EL (cell line): Measurements from ENCODE around the gene CHODL.

Experiments
- DNase-seq: peaks from one replicate; pipeline ENCODE4 v3.0.0-alpha.2; 2016

CHODL gene, protein sequence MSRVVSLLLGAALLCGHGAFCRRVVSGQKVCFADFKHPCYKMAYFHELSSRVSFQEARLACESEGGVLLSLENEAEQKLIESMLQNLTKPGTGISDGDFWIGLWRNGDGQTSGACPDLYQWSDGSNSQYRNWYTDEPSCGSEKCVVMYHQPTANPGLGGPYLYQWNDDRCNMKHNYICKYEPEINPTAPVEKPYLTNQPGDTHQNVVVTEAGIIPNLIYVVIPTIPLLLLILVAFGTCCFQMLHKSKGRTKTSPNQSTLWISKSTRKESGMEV

DNA sequence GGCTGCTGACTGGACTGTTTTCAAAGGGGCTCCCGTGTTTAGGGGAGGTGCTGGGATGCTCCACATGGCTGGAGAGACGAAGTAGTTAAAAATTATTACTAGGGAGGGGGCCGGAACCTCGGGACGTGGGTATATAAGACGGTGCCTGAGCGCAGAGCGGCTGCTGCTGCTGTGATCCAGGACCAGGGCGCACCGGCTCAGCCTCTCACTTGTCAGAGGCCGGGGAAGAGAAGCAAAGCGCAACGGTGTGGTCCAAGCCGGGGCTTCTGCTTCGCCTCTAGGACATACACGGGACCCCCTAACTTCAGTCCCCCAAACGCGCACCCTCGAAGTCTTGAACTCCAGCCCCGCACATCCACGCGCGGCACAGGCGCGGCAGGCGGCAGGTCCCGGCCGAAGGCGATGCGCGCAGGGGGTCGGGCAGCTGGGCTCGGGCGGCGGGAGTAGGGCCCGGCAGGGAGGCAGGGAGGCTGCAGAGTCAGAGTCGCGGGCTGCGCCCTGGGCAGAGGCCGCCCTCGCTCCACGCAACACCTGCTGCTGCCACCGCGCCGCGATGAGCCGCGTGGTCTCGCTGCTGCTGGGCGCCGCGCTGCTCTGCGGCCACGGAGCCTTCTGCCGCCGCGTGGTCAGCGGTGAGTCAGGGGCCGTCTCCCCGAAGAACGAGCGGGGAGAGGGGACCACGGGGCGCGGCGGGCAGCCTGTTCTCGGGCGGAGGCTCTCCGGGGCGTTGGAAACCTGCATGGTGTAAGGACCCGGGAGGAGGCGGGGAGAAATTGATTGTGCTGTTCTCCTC lies at the start of gene CHODL:
TSS of gene CHODL (plus strand) at position 163 of the 793 bp plus-strand sequence. CDS start at position 554, 391 bp downstream.
- DNase-seq: no peak

DNA sequence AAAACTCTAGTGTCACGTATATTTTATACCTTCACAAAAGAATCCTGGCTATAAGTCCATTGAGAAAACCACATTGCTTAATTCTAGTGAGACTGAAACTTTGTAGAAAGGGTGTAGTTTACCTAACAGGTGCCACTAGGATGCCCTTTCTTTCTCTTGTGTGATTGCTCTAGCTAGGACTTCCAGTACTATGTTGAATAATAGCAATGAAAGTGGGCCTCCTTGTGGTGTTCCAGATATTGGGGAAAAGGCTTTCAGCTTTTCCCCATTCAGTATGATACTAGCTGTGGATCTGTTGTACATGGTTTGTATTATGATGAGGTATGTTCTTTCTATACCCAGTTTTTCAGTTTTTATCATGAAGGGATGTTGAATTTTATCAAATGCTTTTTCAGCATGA lies 39.7 kb upstream of the CHODL start:
- DNase-seq: no peak

DNA sequence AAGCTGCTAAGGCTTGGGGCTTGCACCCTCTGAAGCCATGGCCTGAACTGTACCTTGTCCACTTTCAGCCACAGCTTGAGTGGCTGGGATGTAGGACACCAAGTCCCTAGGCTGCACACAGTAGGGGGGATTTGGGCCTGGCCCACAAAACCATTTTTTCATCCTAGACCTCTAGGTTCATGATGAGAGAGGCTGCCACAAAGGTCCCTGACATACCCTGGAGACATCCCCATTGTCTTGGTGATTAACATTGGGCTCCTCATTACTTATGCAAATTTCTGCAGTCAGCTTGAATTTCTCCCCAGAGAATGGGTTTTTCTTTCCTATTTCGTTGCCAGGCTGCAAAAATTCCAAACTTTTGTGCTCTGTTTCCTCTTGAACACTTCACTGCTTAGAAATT lies 26.3 kb upstream of the CHODL start:
- no peak for DNase-seq

DNA sequence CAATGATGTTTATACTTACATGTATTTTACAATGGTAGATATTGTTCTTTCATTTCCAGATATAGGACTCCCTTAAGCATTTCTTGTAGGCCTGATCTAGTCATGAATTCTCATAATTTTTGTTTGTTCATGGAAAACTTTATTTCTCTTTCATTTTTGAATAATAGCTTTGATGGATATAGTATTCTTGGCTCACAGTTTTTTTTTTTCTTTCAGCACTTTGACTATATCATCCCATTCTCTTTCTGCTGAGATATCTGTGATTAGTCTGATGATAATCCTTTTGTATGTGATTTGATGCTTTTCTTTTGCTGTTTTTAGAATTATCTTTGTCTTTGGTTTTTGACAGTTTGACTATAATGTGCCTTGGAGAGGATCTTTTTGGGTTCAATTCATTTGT lies 24.1 kb upstream of the CHODL start:
- DNase-seq: no peak

DNA sequence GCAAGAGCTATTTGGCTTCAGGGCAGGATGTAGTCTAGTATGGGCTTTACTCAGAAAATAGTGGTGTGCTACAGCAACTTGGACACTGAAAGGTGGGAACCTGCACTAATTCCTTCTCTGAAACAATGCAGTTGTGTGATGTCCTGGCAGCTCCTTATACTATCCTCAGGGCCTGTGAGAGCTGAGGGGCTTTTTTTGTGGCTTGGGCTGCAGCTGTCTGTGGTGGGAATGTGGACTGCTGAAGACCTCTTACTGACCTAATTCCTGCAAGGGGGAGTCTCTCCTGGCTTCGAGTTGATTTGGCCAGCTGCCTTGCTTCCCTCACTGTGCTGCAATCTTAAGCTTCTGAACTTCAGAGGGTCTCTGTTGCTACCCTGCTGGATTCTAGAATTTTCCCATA lies 22.3 kb upstream of the CHODL start:
- no peak for DNase-seq

DNA sequence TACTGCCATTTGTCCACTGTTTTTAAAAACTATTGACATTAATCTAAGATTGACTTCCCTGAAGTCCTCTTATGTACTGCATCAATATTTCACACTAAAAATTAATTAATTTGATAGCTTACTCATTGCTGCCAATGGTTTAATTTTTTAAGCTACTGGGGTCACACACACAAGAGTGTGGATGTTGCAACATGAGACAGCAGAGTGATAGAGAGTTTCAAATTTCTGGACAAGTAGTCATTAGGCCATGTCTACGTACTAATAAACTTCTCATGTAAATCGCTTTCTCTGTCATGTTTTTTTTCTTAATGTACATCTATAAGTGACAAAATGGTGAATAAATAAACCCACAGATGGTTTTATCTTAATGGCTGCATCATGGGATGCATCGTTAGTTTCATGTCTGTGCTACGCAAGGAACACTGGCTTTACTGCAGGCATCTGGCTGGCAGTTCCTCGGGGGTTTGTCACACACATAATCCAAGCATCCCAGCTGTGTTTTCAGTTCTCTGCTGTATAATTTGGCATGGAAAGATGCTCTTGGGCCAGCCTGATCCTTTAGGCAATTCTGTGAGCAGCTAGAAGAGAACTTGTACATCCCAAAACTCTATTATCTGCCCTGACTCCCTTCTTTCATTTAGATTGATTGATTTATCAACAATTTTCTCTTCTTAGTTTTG lies 16.4 kb upstream of the CHODL start:
- DNase-seq: no peak

DNA sequence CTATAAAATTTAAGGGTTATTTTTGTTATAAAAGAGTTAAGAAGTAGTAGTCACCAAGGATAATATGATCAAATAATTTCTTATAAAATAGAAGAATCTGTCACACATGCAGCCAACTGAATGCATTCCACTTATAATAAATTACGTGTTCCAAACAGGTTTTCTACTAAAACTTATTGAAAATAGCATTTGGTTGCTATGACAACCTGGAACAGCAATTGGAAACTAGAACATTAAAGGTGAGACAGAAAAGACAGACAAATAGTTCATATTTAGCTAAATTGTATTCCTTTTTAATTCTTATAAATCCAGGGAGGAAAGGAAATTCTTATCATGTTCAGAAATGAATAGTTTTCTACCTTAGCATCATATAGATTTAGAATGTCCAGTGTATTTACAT lies 9.1 kb upstream of the CHODL start:
- no peak for DNase-seq

DNA sequence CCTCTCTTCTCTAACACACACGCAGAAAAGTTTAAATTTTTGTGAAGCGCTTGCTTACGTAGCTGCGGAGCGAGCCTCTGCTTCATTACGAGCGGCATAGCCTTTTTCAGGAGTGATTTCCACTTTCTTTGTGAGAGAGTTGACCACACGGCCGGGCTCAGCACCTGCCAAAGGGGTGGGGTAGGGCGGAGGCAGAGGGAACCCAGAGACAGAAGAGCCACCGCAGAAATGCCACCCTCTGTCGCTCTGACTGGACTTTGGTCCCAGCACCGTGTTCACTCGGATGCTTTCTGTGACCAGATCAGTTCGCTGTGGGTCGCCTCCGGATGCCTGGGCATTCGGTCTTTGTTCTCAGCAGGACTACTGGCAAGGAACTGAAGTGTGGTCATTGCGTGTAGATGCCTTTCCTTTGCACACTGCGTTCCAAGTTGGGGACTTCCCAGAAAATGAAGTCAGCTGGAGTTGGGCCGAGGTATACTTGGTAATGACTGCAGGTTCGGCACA lies 883 bp downstream of the CHODL start:
- DNase-seq: no peak

DNA sequence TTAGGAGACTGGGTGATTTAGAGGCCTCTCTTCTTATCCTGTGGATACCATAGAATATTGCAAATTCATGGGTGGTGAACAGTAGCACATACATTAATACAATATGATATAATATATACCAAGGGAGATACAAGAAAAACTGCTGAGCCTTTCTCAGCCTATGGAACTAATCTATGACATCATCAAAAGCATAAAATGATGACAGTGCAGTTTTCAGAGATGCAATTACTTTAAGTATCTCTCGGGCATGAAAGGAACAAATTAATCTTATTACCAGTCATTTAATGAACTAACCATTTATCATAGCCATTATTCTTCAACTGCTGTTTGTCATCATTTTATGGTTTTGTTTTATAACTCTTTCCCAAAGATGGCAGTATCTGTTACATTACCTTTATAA lies 3.5 kb downstream of the CHODL start:
- no peak for DNase-seq

DNA sequence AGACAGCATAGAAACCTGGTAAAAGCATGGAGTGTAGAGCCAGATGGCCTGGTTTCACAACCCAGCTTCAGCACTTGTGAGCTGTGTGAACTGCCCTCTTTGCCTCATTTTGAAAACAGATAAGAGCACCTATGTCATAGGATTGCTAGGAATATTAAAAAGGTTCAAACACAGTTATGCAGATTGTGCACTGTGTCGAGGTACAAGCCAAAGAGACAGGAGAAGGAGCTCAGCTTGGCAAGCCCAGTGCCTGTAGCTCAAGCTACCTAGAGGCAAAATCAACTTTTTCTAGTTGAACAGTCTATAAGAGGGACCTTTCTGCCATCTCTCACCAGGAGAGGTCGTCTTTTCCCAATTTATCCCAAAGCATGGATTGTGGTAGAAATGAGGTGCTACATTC lies 5.0 kb downstream of the CHODL start:
- DNase-seq: no peak

DNA sequence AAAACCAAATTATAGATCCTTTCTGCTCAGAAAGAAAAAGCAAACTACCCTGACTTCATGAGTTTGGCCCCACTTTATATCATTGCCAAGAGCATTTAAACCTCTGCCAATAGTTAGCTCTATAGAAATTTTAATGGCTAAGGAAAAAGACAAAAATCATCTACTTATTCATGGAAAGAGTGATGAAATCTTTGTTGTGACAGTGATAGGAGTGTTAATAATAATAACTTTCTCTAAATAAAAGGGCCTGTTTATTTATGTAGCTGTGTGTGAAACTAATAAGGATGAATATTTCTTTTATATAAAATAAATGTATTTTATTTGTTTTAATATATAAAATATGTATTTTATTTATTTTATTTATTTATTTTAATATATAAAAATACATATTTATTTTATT lies 6.4 kb downstream of the CHODL start:
- DNase-seq: no peak

DNA sequence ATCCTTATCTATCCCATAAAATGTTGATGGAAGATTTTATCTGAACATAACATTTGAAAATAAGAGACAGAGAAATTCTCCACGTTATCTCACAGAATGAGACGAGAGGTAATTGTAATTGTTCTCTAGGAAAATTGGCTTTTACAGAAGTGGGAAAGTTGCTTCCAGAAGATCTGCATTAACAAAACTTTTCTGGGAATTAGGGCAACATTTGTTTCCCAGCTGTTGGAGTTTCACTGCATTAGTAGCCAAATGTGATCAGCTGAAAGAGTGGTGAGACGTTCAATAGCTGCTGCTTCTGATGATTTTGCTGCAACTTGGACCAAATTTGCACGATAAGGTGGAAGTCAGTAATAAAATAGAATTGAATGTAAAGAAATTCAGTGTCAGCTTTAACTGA lies 7.6 kb downstream of the CHODL start:
- no peak for DNase-seq

DNA sequence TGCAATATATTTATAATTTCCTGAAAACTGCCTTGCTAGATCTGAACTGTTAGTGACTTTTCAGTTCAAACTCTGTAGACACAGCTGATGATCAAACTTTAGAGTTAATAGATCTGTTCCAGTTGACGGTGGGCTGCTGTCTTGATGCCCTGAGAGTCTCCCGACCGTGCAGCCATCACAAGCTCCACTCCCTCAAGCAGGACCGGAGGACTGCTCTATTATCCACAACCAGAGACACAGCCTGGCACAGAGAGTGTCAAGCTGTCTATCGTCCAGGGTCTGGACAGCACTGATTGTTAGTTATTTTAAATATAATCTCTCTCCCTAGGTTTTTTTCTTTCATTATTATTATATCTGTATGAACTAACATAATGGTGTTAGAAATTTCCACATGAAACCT lies 8.0 kb downstream of the CHODL start:
- DNase-seq: no peak

DNA sequence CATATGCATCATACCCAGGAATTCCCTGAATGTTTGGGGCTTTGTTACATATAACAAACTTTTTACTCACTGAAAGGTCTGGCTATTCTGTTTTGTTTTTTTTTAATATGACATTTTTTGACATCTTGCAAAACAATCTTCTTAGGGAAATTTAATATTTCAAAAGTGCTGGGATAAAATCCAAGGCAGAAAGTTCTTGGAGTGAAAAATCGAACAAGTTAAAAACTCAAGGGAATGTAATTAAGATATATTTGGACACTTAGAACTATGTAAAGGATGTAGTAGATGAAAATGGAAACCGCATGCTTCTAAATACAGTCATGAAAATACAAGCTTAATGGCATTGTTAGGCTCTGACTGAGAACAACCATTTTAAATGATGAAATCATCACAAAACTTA lies 8.6 kb downstream of the CHODL start:
- DNase-seq: no peak

DNA sequence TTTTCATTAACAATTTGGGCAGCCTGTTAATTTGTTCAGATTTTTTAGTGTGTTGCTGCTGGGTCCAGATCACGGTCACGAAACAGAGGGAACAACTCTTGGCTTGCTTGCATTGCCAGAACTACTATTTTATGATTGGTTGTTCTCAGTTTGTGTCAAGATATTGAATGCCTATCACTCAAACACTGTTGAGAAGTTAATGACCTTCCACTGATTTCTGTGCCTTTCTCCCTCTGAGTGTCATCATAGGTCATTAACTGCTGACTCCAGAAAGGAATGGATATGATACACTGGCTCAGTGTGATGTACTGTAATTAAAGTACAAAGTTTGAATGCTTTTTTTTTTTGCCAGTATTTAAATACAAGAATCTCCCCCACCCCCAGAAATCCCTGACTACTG lies 9.2 kb downstream of the CHODL start:
- DNase-seq: no peak

DNA sequence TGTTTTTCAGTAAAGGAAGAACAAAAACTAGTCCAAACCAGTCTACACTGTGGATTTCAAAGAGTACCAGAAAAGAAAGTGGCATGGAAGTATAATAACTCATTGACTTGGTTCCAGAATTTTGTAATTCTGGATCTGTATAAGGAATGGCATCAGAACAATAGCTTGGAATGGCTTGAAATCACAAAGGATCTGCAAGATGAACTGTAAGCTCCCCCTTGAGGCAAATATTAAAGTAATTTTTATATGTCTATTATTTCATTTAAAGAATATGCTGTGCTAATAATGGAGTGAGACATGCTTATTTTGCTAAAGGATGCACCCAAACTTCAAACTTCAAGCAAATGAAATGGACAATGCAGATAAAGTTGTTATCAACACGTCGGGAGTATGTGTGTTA lies 21.3 kb downstream of the CHODL start:
- DNase-seq: no peak

DNA sequence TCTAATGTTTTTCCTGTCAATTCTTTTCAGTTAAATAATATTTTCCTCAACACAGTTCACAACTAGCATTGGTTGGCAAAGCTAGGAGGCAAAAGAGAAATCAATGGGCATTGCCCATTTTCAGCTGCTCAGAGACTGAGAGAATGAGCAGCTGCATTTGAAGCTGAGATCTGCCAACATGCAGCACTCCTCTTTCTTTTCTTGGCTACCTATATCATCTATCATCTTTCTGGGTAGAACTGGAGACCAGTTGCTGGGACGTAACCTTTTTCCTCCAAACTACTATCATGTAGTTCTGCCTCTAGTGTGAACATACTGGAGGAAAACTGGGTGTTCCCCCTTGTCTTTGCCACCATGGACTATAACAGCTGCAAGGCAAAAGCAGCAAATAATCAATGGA lies 22.9 kb downstream of the CHODL start:
- DNase-seq: no peak

DNA sequence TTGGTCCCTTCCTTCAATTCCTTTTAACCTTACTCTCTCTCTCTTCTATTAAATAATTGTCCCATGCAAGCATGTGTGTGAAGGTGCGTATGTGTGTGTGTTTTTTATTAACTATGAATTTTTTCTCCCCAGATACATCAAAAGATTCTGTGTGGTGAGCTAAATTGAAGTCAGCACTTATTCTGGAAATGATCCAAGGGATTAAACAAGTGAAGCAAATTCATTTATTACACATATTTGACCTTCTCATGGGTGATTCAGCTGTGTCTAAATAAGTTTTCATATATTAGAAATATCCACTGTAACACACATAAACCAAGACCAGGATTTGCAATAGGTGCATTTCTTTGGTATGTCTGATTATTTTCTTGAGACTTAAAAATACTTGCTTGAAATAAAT lies 24.3 kb downstream of the CHODL start:
- DNase-seq: no peak

DNA sequence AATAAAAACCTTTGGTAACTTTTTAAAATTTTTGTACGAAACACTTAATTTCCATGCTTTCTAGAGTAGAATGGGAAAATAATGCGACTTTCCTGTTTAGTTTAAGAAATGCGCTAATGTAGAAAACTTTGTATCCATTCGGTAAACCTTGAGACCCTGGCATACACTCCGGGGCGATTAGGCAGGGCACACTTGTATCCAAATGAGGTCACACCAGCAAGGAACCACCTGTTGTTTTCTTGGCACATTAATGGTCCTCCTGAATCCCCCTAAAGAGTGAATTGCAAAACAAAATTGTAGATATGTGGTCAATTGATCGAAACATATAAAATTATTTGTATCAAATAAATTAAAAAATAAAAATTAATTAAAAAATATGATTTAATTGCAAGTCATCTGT lies 25.2 kb downstream of the CHODL start:
- DNase-seq: no peak

DNA sequence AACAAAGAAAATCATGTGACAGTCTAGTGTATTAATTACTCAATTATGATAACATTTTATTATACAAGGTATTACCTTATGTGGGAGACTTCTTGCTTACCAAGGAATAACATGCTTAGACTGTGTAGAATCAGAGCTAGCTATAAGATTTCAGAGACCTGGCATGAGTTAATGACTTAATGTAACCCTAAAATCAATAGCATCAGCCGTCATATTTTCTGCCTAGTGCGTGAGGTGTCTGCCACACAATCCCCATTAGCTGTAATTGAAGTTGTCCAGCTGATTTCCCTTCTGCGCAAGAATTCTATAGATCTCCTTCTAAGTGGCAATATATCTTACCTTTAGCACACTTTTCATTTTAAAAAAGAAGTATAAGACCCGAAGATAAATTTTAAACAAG lies 28.8 kb downstream of the CHODL start:
- no peak for DNase-seq

DNA sequence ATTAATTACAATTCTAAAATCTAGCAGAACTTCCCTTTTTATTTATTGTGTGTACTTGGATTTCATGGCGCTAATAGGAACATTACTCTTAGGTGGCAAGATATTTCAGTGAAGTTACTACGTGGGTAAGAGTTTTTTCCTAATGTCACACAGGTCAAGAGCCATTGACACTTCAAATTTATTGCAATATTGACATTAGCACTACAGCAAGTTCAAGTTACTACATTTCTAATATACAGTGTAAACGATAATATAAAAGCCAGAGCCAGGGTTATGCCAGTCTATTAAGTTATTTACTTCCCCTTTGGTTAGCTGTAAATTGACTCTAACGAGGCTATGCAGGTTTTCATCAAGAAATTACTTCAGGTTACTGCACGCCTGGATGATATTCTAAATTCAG lies 29.7 kb downstream of the CHODL start:
- no peak for DNase-seq

DNA sequence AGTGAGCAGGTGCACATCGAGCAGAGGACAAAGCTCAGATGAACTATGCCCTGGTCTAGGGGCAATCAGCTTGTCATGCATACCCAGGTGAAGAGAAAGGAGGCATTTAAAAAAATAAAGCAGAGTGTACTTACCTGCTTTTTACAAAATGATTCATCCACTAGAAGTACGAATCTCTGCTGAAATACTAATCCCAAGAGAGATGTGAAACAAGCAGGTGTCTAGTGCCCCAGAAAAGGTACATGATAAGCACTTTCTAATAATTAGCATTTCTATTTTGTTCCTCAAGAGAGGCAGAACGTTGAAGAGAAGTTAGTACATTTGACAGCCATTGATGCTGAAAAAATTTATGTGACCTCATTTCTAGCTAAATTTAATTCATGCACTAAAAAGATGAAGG lies 31.1 kb downstream of the CHODL start:
- DNase-seq: no peak

DNA sequence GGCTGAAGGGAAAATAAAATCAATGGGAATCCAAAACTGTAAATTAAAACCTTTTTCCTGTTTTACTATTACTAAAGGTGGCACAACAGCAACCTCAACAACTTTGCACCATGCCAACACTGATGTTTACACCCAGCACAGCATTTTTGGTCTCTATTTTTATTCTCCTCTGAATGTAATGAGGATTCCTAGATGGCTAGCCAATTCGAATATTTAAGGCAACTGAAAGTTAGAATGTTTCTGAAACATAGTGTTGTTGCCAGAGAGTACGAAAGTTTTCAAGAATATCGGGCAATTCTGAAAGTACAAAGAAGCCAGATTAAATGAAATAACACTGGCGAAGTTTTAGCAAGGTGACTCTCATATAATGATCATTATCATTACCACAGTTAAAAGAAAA lies 40.7 kb downstream of the CHODL start:
- DNase-seq: no peak

DNA sequence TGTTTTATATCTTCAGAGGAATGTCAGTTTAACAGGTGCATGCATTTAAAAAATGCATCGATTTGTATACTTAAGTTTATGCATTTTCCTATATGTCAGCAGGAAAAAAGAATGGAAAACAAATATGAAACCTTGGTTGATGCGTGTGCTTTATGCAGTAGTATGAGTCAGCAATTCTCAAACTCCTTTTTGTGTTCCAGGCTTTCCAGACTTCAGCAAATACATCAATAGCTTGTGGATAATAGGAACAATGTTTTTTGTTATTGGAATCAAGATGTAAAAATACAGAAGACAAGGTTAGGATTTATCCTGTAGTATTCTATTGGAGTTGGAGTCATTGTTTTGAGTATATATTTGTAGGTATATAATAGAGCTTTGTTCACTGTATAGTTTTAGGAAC lies 45.2 kb downstream of the CHODL start:
- DNase-seq: no peak
